ENCODE results near the gene TPGS2. TPM values are rescaled to one million over a fixed set of nuclear protein-coding genes. Genes with fewer than 3 reads are reported as not detected.

Gene TPGS2
- total and polyA plus RNA-seq, 2 of the 13 experiments (the other 11 are each of a cell fraction or from before 2014, with no cell fraction given), result 73.3 to 137 TPM

DNA sequence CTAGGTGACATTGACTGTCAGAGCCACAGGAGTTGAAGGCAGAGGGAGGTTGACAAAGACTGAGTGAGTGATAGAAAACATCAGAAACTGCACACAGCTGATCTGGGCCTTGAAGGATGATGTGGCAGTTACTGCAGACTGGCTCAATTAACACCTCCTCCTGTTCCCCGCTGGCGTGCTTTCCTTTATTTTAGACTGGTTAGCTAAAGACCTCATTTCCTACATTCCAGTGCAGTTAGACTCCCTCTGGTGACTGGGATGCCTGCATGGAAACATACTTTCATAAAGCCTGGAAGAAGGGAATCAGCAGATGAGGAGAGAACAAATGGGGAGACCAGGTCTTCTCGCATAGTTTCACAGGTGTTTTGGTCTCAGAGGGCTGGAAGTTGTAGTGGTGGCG, 7.1 kb downstream of the TPGS2 start (continued):
- TF ChIP-seq MBD4 (IDR thresholded peaks at IDR 0.05; ENCODE audit: borderline replicate concordance, low read length), result no peak
- no peak for TF ChIP-seq SALL1 (CRISPR knock-in tag; IDR thresholded peaks at IDR 0.05)
- TF ChIP-seq ZMYM3 (CRISPR knock-in tag; IDR thresholded peaks at IDR 0.05), result no peak

DNA sequence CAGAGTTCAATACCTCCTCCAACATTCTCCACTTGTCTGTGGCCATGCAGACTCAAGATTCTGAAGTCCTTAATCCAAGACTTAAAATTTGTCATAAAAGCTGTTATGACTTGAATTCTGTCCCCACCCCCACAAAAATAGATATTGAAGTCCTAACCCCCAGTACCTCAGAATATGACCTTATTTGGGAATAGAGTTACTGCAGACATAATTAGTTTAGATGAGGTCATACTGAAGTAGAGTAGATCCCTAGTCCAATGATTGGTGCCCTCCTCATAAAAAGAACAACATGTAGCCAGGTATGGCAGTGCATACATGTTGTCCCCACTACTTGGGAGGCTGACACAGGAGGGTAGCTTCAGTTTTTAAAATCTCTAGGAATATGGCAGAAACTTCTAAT, 9.2 kb downstream of the TPGS2 start:
- Histone ChIP-seq H2AFZ (ENCODE audit: low read length) (no peak overlapping the region), H3K36me3 (replicated peaks in 1 of 2; ENCODE audit: control insufficient read depth in 1 of 2, insufficient read depth in 2 of 2, low read length in 2 of 2) (peaks cover 4 to 15% of the 10 kb centered on the region in 2 experiments; a peak in 2 of 5 replicates), H3K4me2 (ENCODE audit: low read depth, low read length) (no peak overlapping the region), H3K9ac (ENCODE audit: insufficient read depth, low read depth, low read length) (no peak overlapping the region), H3K79me2 (ENCODE audit: insufficient read depth, low read length) (no peaks in the 10 kb centered on the region), H3K9me3 (ENCODE audit: low read length) (no peaks in the 10 kb centered on the region), H3K4me3 (replicated peaks in 1 of 3; ENCODE audit: insufficient read depth in 1 of 3, low read depth in 2 of 3, low read length in 3 of 3) (no peak overlapping the region), H3K27ac (ENCODE audit: extremely low read length, insufficient read depth, low read length) (no peak overlapping the region), H3K4me1 (ENCODE audit: insufficient read depth, low read length) (peaks cover 17% of the 10 kb centered on the region), H3K27me3 (ENCODE audit: control insufficient read depth in 1 of 2, insufficient read depth in 2 of 2, low read length in 2 of 2) (no peaks in the 10 kb centered on the region), H4K20me1 (ENCODE audit: insufficient read depth, low read length) (no peaks in the 10 kb centered on the region)
- no TSS peak for BruUV-seq (replicated peaks)
- POLR2A ChIA-PET, result no interaction called here
- FAIRE-seq (no peak), DNase-seq (ENCODE audit: low spot score) (no peak), ATAC-seq (no peak)
- TF ChIP-seq ZNF83 (CRISPR knock-in tag; IDR thresholded peaks at IDR 0.05; ENCODE audit: borderline replicate concordance) (no peak), MTA3 (CRISPR knock-in tag; IDR thresholded peaks at IDR 0.05) (no peak)
- TF ChIP-seq, protein P1, sequence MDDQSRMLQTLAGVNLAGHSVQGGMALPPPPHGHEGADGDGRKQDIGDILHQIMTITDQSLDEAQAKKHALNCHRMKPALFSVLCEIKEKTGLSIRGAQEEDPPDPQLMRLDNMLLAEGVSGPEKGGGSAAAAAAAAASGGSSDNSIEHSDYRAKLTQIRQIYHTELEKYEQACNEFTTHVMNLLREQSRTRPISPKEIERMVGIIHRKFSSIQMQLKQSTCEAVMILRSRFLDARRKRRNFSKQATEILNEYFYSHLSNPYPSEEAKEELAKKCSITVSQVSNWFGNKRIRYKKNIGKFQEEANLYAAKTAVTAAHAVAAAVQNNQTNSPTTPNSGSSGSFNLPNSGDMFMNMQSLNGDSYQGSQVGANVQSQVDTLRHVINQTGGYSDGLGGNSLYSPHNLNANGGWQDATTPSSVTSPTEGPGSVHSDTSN (CRISPR knock-in tag; IDR thresholded peaks at IDR 0.05; ENCODE audit: borderline replicate concordance), result no peak
- TF ChIP-seq, protein P2, sequence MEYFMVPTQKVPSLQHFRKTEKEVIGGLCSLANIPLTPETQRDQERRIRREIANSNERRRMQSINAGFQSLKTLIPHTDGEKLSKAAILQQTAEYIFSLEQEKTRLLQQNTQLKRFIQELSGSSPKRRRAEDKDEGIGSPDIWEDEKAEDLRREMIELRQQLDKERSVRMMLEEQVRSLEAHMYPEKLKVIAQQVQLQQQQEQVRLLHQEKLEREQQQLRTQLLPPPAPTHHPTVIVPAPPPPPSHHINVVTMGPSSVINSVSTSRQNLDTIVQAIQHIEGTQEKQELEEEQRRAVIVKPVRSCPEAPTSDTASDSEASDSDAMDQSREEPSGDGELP (IDR thresholded peaks at IDR 0.05; ENCODE audit: borderline replicate concordance, low read depth), result no peak
- TF ChIP-seq, protein P3, sequence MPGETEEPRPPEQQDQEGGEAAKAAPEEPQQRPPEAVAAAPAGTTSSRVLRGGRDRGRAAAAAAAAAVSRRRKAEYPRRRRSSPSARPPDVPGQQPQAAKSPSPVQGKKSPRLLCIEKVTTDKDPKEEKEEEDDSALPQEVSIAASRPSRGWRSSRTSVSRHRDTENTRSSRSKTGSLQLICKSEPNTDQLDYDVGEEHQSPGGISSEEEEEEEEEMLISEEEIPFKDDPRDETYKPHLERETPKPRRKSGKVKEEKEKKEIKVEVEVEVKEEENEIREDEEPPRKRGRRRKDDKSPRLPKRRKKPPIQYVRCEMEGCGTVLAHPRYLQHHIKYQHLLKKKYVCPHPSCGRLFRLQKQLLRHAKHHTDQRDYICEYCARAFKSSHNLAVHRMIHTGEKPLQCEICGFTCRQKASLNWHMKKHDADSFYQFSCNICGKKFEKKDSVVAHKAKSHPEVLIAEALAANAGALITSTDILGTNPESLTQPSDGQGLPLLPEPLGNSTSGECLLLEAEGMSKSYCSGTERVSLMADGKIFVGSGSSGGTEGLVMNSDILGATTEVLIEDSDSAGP (CRISPR knock-in tag; IDR thresholded peaks at IDR 0.05; ENCODE audit: borderline replicate concordance), result no peak
- CTCF ChIA-PET (ENCODE audit: low intra/inter-chr PET ratio, low total read pairs), result no interaction called here
- in situ Hi-C loops (cut with HindIII; ENCODE audit: extremely low pct_ligation_motif_present, low pct_unique_long_range_greater_than_20kb) (no loop called here), intact Hi-C loops (cut with micrococcal nuclease; ENCODE audit: unreplicated experiment) (no loop called here)
